Measurements from ENCODE around the gene SLC26A6. TPM values are rescaled to one million over a fixed set of nuclear protein-coding genes. Genes with fewer than 3 reads are reported as not detected.

SLC26A6 gene
- total RNA-seq, 1 experiment from 2014 or later: 54.7 TPM

DNA sequence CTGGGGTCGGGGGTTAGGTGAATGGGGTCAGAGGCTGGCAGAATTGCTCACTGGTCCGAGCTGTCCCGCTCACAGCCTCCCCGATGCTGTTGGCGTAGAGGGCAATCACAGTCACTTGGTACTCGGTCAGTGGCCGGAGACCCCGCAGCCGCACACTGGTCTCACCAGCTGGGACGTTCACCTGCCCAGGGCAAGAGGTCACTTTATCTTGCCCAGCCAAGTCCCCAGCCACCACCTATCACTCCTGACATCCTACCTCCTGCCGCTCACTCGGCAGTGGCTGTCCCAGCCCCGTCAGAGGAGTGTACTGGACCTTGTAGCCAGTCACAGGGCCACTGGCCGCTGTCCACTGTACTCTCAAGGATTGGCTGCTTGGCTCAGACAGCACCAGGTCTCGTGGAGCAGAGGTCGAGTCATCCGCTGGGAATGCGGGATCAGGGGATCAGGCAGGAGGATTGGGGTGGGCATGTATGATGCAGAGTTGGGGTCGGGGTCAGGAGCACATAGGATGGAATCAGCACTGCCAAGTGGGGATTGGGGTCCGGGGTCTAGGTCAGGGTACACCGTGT lies 42.7 kb downstream of the SLC26A6 start:
- H3K4me1 Mint-ChIP-seq (ENCODE audit: low read depth, unreplicated experiment): peaks cover 15% of the 10 kb centered on the region
- DNase-seq: no peak
- Histone ChIP-seq H3K9me3 (no peaks in the 10 kb centered on the region), H3K36me3 (ENCODE audit: control insufficient read depth, insufficient read depth, low read length) (no peaks in the 10 kb centered on the region), H3K4me3 (ENCODE audit: low read depth, low read length) (no peak overlapping the region), H3K27me3 (replicated peaks; ENCODE audit: control insufficient read depth, insufficient read depth, low read length) (no peaks in the 10 kb centered on the region), H3K4me1 (peaks cover 8% of the 10 kb centered on the region; the same call in 1 of the 2 replicates)
- peaks cover 11% of the 10 kb centered on the region for H3K36me3 Mint-ChIP-seq (ENCODE audit: insufficient read depth, unreplicated experiment)
- intact Hi-C loops (cut with micrococcal nuclease; ENCODE audit: unreplicated experiment): no loop called here
- CTCF ChIA-PET: no interaction called here
- TF ChIP-seq, protein P1, sequence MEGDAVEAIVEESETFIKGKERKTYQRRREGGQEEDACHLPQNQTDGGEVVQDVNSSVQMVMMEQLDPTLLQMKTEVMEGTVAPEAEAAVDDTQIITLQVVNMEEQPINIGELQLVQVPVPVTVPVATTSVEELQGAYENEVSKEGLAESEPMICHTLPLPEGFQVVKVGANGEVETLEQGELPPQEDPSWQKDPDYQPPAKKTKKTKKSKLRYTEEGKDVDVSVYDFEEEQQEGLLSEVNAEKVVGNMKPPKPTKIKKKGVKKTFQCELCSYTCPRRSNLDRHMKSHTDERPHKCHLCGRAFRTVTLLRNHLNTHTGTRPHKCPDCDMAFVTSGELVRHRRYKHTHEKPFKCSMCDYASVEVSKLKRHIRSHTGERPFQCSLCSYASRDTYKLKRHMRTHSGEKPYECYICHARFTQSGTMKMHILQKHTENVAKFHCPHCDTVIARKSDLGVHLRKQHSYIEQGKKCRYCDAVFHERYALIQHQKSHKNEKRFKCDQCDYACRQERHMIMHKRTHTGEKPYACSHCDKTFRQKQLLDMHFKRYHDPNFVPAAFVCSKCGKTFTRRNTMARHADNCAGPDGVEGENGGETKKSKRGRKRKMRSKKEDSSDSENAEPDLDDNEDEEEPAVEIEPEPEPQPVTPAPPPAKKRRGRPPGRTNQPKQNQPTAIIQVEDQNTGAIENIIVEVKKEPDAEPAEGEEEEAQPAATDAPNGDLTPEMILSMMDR (IDR thresholded peaks at IDR 0.05; ENCODE audit: insufficient read depth in 1 of 2, low read depth in 1 of 2, low read length in 1 of 2, severe bottlenecking in 1 of 2, unreplicated experiment in 1 of 2): no peak
- no peaks in the 10 kb centered on the region for H3K9me3 Mint-ChIP-seq (ENCODE audit: unreplicated experiment)
- H3K27ac Mint-ChIP-seq (ENCODE audit: unreplicated experiment): no peak overlapping the region
- BruUV-seq (replicated peaks): no TSS peak
- POLR2A ChIA-PET: no interaction called here
- H3K27me3 Mint-ChIP-seq (ENCODE audit: insufficient read depth, unreplicated experiment): no peaks in the 10 kb centered on the region
- no peak overlapping the region for H3K4me3 Mint-ChIP-seq (ENCODE audit: unreplicated experiment)

DNA sequence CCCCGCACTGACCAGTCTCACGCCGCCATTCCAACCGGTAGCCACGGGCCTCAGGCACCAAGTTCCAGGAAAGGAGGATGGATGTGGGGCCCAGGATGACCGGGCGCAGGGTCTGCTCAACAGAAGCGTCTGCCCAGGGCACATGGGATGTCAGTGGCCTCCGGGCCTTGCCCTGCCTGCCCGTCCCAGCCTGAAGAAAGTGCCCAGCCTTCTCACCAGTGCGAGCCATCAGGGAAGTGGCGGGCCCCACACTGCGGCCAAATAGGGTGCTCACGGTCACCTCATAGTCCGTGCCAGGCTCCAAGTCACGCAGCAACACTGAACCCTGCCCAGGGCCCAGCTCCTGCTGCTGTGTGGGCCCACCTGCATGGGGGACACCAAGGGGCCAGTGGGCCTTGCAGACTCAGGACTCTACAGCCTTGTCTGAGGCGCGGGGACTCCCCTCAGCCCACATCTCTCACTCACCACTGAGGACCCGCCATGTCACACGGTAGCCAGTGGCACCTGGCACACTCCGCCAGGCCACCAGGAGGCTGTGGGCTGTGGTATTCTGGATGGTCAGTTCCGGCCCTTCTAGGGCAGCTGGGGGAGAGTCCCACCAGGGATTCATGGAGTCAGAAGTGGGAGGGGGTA lies 43.3 kb downstream of the SLC26A6 start:
- no peak for DNase-seq
- Mint-ChIP-seq H3K4me3 (ENCODE audit: unreplicated experiment) (no peak overlapping the region), H3K36me3 (ENCODE audit: insufficient read depth, unreplicated experiment) (peaks cover 11% of the 10 kb centered on the region), H3K9me3 (ENCODE audit: unreplicated experiment) (no peaks in the 10 kb centered on the region), H3K27ac (ENCODE audit: unreplicated experiment) (no peak overlapping the region), H3K27me3 (ENCODE audit: insufficient read depth, unreplicated experiment) (no peaks in the 10 kb centered on the region), H3K4me1 (ENCODE audit: low read depth, unreplicated experiment) (peaks cover 15% of the 10 kb centered on the region)
- POLR2A ChIA-PET: no interaction called here
- no peaks in the 10 kb centered on the region for H3K36me3 ChIP-seq (ENCODE audit: control insufficient read depth, insufficient read depth, low read length)
- H3K27me3 ChIP-seq (replicated peaks; ENCODE audit: control insufficient read depth, insufficient read depth, low read length): no peaks in the 10 kb centered on the region
- CTCF ChIA-PET: no interaction called here
- no peak overlapping the region for H3K4me3 ChIP-seq (ENCODE audit: low read depth, low read length)
- H3K4me1 ChIP-seq: peaks cover 8% of the 10 kb centered on the region; the same call in 1 of the 2 replicates
- intact Hi-C loops (cut with micrococcal nuclease; ENCODE audit: unreplicated experiment): no loop called here
- H3K9me3 ChIP-seq: no peaks in the 10 kb centered on the region
- BruUV-seq (replicated peaks): no TSS peak
- TF ChIP-seq, protein P1 (IDR thresholded peaks at IDR 0.05; ENCODE audit: insufficient read depth in 1 of 2, low read depth in 1 of 2, low read length in 1 of 2, severe bottlenecking in 1 of 2, unreplicated experiment in 1 of 2): no peak

DNA sequence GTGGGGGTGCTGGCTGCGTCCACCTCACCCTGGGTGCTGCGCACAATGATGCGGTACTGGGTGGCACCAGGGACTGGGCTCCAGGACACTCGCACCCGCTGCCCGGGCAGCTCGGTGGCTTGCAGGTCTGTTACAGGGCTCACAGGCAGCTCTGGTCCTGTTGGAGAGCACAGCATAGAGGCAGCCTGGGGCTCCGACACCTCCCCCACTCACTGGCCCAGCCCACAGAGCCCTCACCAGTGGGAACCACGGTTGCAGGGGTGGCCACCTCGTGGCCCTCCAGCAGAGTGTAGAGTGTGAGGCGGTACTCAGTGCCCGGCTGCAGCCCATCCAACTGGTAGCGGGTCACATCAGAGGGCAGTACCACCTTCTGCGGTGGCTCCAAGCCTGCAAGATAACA lies 43.8 kb downstream of the SLC26A6 start:
- no peaks in the 10 kb centered on the region for H3K27me3 Mint-ChIP-seq (ENCODE audit: insufficient read depth, unreplicated experiment)
- CTCF ChIA-PET: interaction anchor here (1.0 kb wide), 1 partner anchor 43 kb away, joined by 4 read pairs; no protein-coding TSS in a partner anchor
- Histone ChIP-seq H3K4me3 (ENCODE audit: low read depth, low read length) (no peak overlapping the region), H3K36me3 (ENCODE audit: control insufficient read depth, insufficient read depth, low read length) (no peaks in the 10 kb centered on the region), H3K4me1 (peaks cover 8% of the 10 kb centered on the region; the same call in 1 of the 2 replicates), H3K27me3 (replicated peaks; ENCODE audit: control insufficient read depth, insufficient read depth, low read length) (no peaks in the 10 kb centered on the region), H3K9me3 (no peaks in the 10 kb centered on the region)
- DNase-seq: no peak
- TF ChIP-seq, protein P1 (IDR thresholded peaks at IDR 0.05; ENCODE audit: insufficient read depth in 1 of 2, low read depth in 1 of 2, low read length in 1 of 2, severe bottlenecking in 1 of 2, unreplicated experiment in 1 of 2): no peak
- peaks cover 15% of the 10 kb centered on the region for H3K4me1 Mint-ChIP-seq (ENCODE audit: low read depth, unreplicated experiment)
- no TSS peak for BruUV-seq (replicated peaks)
- intact Hi-C loops (cut with micrococcal nuclease; ENCODE audit: unreplicated experiment): no loop called here
- no peaks in the 10 kb centered on the region for H3K9me3 Mint-ChIP-seq (ENCODE audit: unreplicated experiment)
- no peak overlapping the region for H3K27ac Mint-ChIP-seq (ENCODE audit: unreplicated experiment)
- H3K36me3 Mint-ChIP-seq (ENCODE audit: insufficient read depth, unreplicated experiment): peaks cover 6% of the 10 kb centered on the region
- no peak overlapping the region for H3K4me3 Mint-ChIP-seq (ENCODE audit: unreplicated experiment)
- POLR2A ChIA-PET: no interaction called here
